HT-29 (cell line): ENCODE measurements around the gene CEP135. TPM values are rescaled to one million over a fixed set of nuclear protein-coding genes. Genes with fewer than 3 reads are reported as not detected.
"Not testable (repeated sequence)": the region's sequence is repeated elsewhere in the genome, so short reads cannot be mapped to it uniquely, and the experiment has no call there.

Source experiments
- DNase-seq: peaks from one replicate; pipeline ENCODE4 v3.0.0-alpha.2; 2015; ENCODE audit warnings: low spot score
- total RNA-seq: library from RNA; depleted of rRNA; stranded (reverse); fragments of >200 nt; shearing (Covaris generic); gene quantifications from 2 replicates; pipeline ENCODE4 v1.2.3, GENCODE V29; 2014

The CEP135 gene
- total RNA-seq, 1 experiment from 2014 or later = 5.5 TPM

DNA sequence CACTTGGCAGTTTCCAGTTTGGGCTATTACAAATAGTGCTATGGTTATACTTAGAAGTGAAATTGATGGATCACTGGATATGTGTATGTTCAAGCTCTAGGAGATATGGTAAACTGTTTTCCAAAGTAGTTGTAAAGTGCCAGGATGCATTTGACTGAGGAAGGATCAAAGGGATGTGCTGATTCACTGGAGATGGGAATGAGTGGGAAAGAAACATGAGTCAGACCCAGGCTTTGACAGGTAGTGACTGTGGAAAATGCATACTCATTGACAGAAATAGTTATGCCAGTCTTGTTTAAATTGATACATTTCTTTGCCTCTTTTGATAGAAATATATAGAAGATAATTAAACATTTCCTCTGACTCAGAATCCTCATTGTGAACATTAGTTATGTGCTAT, 77.9 kb downstream of the CEP135 start:
- DNase-seq = no peak

DNA sequence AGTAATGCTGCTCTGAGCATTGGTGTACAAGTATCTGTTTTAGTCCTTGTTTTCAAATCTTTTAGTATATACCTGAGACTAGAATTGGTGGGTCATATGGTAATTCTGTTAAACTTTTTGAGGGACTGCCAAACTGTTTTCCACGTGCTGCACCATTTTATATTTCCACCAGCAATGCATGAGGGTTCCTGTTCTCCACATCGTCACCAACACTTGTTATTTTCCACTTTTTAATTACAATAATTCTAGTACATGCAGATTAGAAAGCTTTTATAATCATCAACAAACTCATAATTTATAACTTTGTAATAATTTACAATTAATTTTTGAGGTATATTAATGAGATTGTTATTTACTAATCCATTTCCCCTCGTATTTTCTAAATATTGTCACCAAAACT, 79.4 kb downstream of the CEP135 start:
- DNase-seq = no peak

DNA sequence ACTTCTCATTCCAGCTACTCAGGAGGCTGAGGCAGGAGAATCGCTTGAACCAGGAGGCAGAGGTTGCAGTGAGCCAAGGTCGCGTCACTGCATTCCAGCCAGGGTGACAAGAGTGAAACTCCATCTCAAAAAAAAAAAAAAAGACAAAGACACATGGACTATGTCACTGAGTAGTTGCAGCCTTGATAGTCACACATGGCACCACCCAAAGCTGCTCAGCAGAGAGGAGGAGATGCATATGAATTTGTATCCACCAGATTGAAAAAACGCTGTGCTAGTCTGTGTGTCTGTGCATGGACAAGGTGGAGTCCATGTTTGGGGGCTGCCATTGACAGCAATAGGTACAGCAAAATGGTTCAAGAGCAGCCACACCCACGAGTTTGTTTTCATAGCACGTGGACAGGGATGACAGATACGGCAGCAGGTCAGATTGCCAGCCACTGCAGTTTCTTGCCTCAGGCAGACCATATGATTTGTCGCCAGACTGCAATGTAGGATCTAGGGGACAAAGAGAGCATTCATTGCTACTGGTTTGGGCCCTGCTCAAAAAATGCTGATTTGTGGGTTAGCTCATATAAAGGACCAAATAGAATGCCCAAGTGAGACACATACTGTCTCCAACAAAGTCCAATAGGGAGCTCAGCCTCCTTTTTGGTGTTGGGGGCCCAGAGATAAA, 89.9 kb downstream of the CEP135 start:
- no peak for DNase-seq

DNA sequence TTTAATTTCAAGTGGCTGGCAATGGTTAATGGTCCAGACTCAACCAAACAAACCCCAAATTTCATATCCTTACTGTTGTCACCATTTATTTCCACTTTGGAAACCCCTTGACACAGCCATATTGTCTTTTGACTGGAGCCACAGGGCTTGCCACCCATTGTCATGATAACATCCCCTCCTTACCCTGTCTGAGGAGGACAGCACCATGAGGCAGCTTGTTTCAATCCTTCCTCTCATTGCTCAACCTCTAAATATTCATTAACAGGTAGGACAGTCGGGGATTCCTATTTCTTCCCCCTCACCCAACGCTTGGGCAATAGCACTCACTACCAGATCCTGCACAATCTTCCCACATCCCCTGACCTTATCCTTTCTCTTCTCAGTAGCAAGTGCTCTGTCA, 92.1 kb downstream of the CEP135 start:
- no peak for DNase-seq

DNA sequence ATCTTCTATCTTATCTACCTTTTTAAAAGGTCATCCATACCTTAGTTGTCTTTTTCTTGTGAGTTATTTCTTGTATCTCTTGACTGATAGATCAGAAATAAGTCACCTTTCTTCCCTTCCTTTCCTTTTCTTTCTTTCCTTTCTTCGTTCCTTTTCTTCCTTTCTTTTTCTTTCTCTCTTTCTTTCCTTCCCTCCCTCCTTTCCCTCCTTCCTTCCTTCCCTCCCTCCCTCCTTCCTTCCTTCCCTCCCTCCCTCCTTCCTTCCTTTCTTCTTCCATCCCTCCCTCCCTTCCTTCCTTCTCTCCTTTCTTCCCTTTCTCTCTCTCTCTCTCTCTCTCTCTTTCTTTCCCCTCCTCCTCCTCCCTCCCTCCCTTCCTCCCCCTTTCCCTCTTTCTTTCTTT, 93.5 kb downstream of the CEP135 start:
- DNase-seq = no peak

DNA sequence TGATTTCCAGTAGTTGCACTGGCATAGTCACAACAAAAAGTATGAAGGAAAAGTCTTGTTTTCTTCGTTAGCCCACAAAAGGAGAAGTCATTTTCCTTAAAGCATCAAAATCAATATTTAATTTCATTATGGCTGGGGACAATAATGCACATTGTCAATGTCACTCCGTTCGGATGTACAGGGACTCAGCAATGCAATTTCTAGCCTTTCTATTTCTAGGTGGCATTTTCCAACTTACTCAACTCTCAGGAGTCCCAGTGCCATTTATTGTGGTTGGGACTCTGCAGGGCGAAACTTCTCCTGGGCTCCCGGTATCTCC, 99.6 kb downstream of the CEP135 start:
- no peak for DNase-seq

DNA sequence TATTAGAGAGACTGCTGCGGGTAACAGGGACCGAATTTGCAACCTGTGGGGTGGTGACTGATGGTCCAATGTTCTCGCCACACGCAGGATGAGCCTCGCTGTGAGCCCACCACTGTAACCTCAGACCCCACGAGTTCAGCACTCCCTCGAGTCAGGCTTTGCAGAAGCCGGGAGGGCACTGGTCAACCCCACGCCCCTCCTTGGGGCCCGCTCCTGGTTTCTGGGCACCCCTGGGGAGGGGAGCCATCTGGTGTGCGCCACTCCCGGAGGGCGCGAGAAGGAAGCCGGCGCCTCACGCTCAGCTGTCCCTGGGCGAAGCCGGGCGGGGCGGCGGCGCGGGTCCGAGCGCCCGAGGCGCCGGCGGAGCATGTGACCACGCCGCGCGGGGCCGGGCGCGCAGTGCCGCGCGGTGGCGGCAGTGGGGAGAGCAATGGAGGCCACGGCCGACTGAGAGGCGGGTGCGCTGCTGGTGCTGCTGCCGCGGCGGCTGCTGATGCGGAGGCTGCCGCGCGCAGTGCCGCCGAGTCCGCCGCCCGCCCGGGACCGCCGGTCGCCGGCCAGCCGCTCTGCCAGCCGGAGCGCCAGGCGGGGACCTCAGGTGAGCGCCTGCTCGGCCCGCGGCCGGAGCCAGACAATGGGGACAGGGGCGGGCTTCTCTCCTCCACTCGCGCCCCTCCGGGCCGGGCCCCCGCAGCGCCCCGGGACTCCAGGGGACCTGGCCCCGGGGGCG, 100.1 kb downstream of the CEP135 start:
- DNase-seq = peak; percentile 60

DNA sequence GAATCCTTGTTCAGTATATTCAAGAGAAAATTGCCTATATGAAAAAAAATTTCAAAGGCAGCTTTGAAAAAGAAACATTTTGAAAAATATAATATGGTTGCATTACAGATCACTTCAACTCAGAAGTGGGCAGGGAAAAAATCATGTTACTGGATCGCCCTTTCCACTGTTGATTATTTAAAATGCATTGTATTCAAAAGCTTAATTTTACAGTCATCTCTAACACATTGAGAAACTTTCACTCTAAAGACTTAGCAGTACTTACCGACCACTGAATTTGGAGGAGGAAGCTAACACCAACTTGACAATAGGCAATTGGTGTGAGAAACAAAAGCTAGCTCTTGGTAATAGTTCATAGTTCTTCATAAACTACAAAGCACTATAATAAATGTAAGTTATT, 101.9 kb downstream of the CEP135 start:
- DNase-seq = peak; percentile 4

DNA sequence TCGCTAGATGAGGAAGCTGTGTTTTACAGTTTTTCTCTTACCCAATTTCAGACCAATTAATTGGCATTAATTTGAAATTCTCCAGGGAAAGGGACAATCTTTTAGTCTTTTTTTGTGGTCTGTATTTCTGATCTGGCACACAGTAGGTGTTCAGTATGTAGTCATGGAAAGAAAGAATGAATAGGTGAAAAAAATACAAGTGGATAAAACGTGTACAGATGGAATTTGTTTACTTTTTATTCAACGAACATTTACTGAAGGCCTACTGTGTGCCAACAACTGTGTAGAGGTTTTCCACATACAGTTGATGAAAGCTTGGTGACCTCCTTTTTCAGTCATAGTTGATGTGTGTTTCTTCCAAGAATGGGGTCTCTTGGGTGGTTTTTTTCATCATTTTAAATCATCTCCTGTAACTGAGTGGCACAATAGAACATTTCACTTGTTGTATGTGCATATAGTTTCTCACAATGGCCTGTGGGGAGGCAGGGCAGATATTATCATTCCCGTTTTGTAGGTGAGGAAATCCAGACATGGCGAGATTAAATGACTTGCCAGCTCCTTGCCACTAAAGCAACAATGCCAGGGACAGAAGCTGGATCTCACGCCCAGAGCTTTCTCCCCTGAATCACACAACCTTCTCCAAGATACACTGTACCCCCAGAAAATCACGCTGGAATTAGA, 102.4 kb downstream of the CEP135 start:
- no peak for DNase-seq

DNA sequence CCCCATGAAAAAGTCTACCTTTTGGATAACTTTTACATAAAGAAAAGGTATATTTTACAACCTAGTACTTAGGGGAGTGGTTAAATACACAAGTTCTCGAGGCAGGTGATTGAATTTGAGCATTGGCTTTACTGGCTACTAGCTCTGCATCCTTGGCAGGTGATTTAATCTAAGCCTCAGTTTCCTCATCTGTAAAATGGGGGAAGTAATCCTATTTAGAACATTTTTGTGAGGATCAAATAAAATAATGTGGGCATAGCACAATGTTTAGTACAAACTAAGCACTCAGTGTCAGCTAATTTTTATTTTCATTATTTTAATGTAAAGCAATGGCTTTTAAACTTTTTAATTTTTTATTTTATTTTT, 102.9 kb downstream of the CEP135 start:
- no peak for DNase-seq

DNA sequence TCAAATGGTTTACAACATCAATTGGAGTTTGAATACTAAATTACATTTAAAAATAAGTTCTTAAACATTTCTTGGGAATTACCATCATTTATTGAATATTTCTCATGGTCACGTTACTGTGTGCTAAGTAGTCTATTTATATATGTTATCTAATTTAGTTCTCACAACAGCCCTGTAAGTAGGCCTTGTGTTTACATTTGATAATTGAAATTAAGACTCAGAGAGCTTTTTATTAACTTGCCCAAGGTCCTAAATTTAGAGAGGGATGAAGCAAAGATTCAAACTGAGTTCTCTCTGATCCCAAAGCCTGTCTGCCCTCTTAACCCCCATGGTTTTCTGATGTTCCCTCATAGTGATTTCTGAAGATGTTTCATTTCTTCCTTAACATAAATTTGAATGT, 103.7 kb downstream of the CEP135 start:
- no peak for DNase-seq

DNA sequence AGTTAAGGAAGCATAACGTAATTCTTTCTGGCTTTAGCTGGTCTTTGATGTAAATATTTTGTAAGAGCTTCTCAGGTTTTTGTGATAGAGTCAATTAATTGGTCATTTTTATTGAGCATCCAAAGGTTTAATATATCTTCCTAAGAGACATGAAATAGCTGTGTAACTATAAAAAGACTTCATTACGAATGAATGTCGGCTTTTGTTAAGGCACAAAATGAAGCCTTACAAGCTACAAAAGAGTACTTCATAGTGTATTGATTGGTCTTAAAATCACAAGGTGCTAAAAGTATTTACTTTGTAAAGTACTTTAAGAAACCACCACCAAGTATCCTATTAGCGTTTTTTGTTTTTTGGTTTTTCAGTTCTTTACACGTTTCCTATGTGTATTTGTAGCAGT, 104.2 kb downstream of the CEP135 start:
- no peak for DNase-seq

DNA sequence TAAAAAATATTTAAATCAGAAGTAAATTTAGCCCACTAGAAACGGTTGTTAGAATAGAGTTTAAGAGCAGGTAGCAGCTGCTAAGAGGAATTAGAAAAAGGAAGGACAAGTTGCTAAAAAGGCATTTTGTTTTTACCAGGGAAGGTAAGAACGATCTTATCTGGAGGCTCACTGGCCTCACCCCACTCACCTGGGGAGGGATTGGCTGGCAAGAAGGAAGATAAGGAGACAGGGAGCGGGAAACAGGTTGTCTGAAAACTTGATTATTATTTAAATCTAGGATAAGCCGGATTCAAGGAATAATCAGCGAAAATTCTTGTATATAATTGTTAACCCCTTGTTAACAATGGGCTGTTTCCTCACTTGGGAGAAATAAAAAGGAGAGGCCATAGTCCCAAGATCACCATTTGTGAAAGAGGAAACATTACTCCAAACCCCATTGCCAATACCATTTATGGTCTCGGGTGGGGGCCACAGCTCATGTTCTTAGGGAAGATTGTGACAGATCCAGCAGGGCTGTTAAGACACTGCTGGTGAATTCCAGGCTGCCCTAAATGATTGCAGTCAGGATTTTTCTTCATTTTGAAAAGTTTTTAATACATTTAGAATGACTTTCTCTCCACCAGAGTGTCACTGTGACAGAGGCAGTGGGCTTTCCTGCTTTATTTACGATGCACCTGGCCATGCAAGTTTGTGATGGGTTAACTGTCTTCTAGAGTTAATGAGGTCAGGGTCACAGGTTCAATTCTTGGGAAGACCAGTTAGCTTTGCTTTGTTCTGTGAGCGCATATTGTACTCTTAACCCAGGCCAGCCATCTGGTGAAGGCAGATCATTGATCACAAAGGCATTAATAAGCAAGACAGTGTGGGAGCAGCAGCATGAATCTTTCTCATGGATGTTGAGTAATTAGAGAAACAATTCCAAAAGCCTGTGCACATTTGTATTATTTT, 106.6 kb downstream of the CEP135 start:
- no peak for DNase-seq

DNA sequence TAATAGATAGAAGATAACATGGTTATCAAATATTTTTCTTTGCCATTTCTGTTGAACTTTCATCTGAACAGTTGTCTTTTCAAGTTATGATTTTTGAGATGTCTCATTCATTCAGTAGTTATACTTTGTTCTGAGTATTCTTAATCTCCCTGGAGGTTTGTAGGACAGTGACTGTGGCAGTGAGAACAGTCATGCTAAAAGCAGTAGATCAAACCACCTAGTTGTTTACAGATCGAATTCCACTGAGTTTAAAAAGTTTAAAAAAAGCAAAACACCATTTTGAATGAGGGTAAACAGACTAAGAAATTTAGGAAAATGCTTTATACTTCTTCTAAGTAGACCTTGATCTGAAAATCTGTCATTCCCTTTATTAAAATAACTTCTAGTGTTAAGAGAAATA, 107.2 kb downstream of the CEP135 start:
- no peak for DNase-seq

DNA sequence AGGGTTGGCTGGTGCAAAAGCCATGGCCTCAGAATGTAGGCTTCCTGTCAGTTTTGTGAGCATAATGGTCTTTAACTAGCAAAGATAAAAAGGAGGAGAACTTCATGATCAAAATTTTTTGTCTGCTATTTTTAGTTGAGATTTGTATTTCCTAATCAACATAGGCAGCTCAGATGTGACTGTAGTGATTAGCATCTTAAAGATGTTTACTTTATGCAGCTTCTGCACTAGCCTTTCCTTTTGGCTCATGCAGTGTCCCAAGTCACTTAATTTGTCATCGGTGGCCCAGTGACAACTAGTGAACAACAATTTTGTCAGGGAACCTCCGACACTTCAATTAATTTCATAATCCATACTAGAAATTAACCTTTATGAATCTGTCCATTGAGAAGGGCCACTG, 109.8 kb downstream of the CEP135 start:
- DNase-seq = no peak

DNA sequence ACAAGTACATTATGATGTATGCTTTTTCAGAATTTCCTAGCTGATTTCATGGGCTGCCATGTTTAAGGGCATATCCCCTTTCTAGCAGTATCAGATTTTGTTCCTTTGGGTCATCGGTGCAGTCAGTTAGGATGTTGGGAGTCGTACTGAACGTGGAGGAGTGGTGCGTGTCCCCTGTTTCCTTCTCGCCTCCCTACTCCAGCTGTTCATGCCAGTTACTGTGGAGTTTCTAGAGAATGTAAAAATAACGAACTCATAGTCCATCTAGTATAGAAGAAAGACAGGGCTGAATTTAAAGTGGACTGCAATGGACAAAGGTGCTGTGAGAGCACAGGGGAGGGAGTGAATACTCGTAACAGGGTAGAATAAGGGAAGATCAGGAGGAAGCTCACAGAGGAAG, 111.3 kb downstream of the CEP135 start:
- no peak for DNase-seq

DNA sequence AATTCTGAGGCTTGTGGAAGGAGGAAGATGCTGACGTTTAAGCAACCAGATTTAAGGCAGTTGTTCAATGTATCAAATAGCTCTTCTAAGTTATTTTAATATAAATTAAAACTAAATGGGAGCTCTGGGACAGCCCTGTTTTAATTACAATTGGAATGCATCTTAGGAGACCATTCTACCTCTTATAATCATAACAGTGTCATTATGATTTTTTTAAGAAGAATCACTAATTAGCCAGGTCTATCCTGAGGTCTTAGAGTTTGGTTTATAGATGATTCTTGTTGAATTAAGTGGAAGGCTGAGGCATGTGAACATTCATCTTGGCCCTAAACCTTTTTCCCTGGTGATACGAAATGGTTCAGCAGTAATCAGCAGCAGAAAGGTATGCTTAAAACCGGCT, 113.4 kb downstream of the CEP135 start:
- no peak for DNase-seq

DNA sequence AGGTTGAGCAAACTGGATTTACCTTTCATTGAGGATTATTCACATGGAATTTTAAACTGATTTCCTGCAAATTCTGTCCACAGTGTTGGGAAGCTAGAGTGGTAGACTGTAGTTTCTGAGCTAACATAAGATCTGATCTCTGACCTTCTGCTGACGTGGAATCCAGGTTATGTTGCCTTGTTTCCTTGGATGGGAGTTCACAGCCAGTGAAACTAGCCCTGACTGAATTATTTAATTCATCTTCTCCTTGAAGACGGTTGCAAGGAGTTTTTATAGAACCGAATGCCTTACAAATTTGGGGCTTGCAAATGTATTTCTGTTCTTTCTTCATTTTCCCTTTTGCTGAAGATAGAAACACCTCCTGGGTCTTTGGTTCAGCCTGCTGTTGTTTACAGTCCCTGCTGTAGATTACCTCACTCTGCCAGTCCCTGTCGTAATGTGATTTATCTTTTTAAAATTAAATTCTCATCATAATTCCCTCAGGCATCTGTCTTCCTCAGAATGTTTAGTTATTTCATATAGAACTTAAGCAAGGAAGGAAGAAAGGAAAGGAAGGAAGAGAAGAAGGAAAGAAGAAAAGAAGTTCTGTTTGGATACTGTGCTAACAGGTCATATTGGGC, 113.9 kb downstream of the CEP135 start:
- no peak for DNase-seq

DNA sequence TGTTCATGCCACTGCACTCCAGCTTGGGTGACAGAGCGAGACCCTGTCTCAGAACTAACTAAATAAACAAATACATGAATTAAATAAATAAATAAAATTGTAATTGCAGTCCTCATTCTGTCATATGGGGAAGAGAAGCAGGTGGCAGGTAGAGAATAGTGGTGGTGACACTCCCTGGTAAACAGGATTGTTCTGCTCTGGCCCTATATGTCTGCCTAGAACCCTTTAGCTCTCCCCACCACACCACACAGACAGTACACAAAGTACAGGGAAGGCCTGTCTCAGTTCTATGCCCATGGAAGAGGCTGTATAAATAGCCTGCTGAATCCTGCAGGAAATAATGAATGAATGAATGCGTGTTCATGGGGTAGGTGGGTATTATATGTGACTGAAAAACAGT, 117.7 kb downstream of the CEP135 start:
- no peak for DNase-seq

DNA sequence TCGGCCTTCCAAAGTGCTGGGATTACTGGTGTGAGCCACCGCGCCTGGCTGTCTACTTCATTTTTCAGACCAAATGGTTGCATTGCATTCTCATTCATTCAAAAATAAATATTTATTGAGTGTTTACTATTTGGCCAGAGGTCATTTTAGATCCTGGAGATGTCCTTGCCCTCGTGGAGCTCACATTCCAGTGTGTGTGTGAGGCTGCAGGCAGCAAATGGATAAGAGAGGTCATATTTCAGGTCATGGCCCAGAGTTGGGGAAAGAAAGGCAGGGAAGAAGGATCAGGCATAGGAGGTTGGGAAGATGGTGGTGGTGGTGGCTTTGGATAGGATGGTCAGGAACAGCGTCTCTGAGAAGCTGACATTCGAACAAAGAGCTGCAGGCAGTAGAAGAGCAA, 119.1 kb downstream of the CEP135 start:
- DNase-seq = no peak

DNA sequence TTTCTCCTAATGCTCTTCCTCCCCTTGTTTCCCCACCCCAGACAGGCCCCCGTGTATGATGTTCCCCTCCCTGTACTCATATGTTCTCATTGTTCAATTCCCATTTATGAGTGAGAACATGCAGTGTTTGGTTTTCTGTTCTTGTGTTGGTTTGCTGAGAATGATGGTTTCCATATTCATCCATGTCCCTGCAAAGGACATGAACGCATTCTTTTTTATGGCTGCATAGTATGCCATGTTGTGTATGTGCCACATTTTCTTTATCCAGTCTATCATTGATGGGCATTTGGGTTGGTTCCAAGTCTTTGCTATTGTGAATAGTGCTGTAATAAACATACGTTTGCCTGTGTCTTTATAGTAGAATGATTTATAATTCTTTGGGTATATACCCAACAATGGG, 124.0 kb downstream of the CEP135 start:
- DNase-seq = not testable (repeated sequence)

DNA sequence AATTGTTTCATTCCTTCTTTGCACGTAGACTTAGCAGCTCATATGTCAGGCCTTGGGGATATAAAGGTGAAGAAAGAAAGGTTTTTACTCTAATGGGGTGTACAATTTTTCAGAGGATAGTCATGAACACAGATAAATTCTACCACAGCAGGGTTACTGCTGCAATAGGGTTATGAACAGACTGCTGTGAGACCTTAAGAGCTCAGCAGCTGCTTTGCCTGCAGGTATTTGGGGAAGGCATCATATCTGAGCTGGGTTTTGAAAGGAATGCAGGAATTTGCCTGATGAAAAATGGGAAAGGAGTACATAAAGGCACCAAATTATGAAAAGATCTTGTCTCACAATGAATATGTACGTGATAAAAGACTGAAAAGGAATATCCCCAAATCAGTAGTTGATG, 128.9 kb downstream of the CEP135 start:
- DNase-seq = no peak
